ENCODE measurements around the gene CLMN. TPM values are rescaled to one million over a fixed set of nuclear protein-coding genes. Genes with fewer than 3 reads are reported as not detected.

Gene CLMN
- total and polyA plus RNA-seq, 2 of the 4 experiments (the other 2 are of a cell fraction): 0.10 to 0.18 TPM

GRCh38 chr14:95332641-95333040 lies 12.9 kb upstream of the CLMN start:
- no peak overlapping the region for H2AK5ac ChIP-seq (ENCODE audit: low read depth, low read length)
- no peak overlapping the region for H3K18ac ChIP-seq (ENCODE audit: low read depth, low read length)
- dilution Hi-C loops (cut with HindIII; ENCODE audit: low sequenced_read_pairs, unreplicated experiment) (no loop called here), intact Hi-C loops (cut with micrococcal nuclease) (no loop called here), in situ Hi-C loops (cut with MboI; ENCODE audit: low sequenced_read_pairs) (no loop called here)
- no peaks in the 10 kb centered on the region for H3K79me1 ChIP-seq (ENCODE audit: low read depth in 1 of 2, low read length in 2 of 2)
- no peak overlapping the region for H4K91ac ChIP-seq (ENCODE audit: insufficient read depth, low read depth, low read length)
- H4K8ac ChIP-seq (ENCODE audit: low read depth in 2 of 2, low read length in 2 of 2): no peak overlapping the region
- H3K4me3 ChIP-seq (ENCODE audit: insufficient read depth, low read depth, low read length): no peak overlapping the region
- ATAC-seq (ENCODE audit: low read depth) (no peak), DNase-seq (no peak)
- H3K4ac ChIP-seq (ENCODE audit: low read depth, low read length): no peak overlapping the region
- H3K14ac ChIP-seq (replicated peaks; ENCODE audit: low read depth, low read length): no peak overlapping the region
- WGBS, 2 experiments (ENCODE audit: extremely low coverage in 2 of 2, insufficient read length in 1 of 2): 60% methylated on average over 1 of the region's 3 CpGs; no CpG with 5 or more reads in 1 of the 2 experiments
- no TSS peak for BruUV-seq (replicated peaks)
- ChIA-PET POLR2A (ENCODE audit: unreplicated experiment) (no interaction called here), CTCF (no interaction called here)
- no peak overlapping the region for H2BK15ac ChIP-seq (ENCODE audit: low read depth, low read length)
- no peak overlapping the region for H2BK5ac ChIP-seq (ENCODE audit: low read depth, low read length, poor library complexity, severe bottlenecking)
- H3K23ac ChIP-seq (ENCODE audit: low read depth, low read length): no peak overlapping the region
- TF ChIP-seq USF2 (IDR thresholded peaks at IDR 0.05; ENCODE audit: low read depth, low read length): no peak
- TF ChIP-seq MXI1 (IDR thresholded peaks at IDR 0.05; ENCODE audit: borderline replicate concordance, low read depth, low read length): no peak
- no peak for TF ChIP-seq ELK1 (IDR thresholded peaks at IDR 0.05; ENCODE audit: borderline replicate concordance, low read depth, low read length)
- no peak for TF ChIP-seq MAFK (IDR thresholded peaks at IDR 0.05; ENCODE audit: low read depth, low read length)
- TF ChIP-seq MAZ (IDR thresholded peaks at IDR 0.05; ENCODE audit: borderline replicate concordance, low read depth, low read length): no peak
- TF ChIP-seq CHD1 (IDR thresholded peaks at IDR 0.05; ENCODE audit: low read depth, low read length): no peak
- TF ChIP-seq BHLHE40 (IDR thresholded peaks at IDR 0.05; ENCODE audit: low read depth, low read length): no peak
- TF ChIP-seq RAD21 (IDR thresholded peaks at IDR 0.05; ENCODE audit: low read length): no peak
- TF ChIP-seq RFX5 (IDR thresholded peaks at IDR 0.05; ENCODE audit: low read depth, low read length): no peak
- no peak for TF ChIP-seq RCOR1 (IDR thresholded peaks at IDR 0.05; ENCODE audit: insufficient replicate concordance, low read length)
- no peak for TF ChIP-seq FOS (IDR thresholded peaks at IDR 0.05; ENCODE audit: low read depth, low read length)
- no peak for TF ChIP-seq CEBPB (IDR thresholded peaks at IDR 0.05; ENCODE audit: low read depth, low read length)
- no peak for TF ChIP-seq CTCF (conservative IDR thresholded peaks at IDR 0.05; ENCODE audit: low read depth, low read length)
- TF ChIP-seq POLR2A (IDR thresholded peaks at IDR 0.05; ENCODE audit: low read depth, low read length): no peak
- TF ChIP-seq NFE2L2 (IDR thresholded peaks at IDR 0.05; ENCODE audit: low read depth, low read length): no peak
- no peak for TF ChIP-seq SMC3 (IDR thresholded peaks at IDR 0.05; ENCODE audit: low read depth, low read length)
- no peaks in the 10 kb centered on the region; the same call in 1 of the 2 replicates for H3K27me3 ChIP-seq (ENCODE audit: control insufficient read depth, insufficient read depth, low read length)
- no peak overlapping the region for H3K4me2 ChIP-seq (ENCODE audit: low read depth, low read length)
- H4K20me1 ChIP-seq (ENCODE audit: insufficient read depth, low read length): no peaks in the 10 kb centered on the region
- H4K5ac ChIP-seq (ENCODE audit: low read depth, low read length): no peak overlapping the region
- no peak overlapping the region for H3K27ac ChIP-seq (ENCODE audit: insufficient read depth, low read length)
- H2BK120ac ChIP-seq (ENCODE audit: low read depth, low read length): no peak overlapping the region
- H3K9ac ChIP-seq (ENCODE audit: low read depth, low read length): no peak overlapping the region
- H3K56ac ChIP-seq (ENCODE audit: extremely low read depth, insufficient read depth, low read length): no peak overlapping the region
- H3K9me1 ChIP-seq (ENCODE audit: insufficient read depth, low read length): no peaks in the 10 kb centered on the region
- no peak overlapping the region for H2AK9ac ChIP-seq (replicated peaks; ENCODE audit: low read depth, low read length, poor library complexity)
- no peak overlapping the region for H2AFZ ChIP-seq (replicated peaks; ENCODE audit: low read length, poor library complexity)
- H2BK20ac ChIP-seq (ENCODE audit: low read depth, low read length): no peak overlapping the region
- no peaks in the 10 kb centered on the region for H3K36me3 ChIP-seq (ENCODE audit: control insufficient read depth, insufficient read depth, low read length)
- H3K9me3 ChIP-seq (ENCODE audit: control insufficient read depth, insufficient read depth, low read length): no peaks in the 10 kb centered on the region
- no peaks in the 10 kb centered on the region for H3K4me1 ChIP-seq (ENCODE audit: control insufficient read depth, insufficient read depth, low read length)

Data from IMR-90 (cell line).